ENCODE measurements around the gene CCM2.

Gene CCM2

DNA sequence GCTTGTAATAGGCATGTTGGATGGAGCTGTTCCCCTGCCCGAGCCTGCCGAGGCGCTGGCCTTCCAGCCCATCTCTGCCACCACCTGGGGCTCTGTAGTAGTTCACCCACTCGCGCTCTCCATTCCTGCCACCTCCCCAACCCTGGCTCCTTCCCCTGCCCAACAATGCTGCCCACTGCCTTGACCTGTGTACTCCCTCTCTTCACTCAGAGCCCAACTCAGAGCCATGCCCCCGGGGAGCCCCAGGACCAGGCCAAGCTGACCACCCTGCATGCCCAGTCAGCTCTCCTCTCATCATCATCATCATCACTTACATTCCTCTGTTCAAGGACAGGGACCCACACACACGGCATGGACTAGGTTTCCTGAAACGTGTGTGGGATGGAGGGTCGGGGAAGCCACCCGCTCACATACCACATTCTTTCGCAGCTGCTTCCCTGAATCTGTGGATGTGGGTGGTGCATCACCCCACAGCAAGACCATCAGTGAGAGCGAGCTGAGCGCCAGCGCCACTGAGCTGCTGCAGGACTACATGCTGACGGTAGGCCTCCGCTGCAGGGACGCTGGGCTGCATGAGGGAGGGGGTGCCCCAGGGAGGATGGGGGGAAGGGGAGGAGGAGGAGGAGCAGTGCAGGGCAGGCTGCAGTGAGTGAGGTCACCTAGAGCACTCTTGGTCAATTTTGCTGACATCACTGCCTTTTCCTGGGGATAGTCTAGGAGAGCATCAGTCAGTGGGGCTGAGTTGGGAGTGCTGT lies 73.2 kb downstream of the CCM2 start:
- Histone ChIP-seq H3K4me1 (ENCODE audit: control insufficient read depth, insufficient read depth, low read length, poor library complexity, severe bottlenecking) (no peaks in the 10 kb centered on the region), H3K27me3 (replicated peaks; ENCODE audit: control insufficient read depth, insufficient read depth, low read length, poor library complexity, severe bottlenecking) (no peaks in the 10 kb centered on the region)

DNA sequence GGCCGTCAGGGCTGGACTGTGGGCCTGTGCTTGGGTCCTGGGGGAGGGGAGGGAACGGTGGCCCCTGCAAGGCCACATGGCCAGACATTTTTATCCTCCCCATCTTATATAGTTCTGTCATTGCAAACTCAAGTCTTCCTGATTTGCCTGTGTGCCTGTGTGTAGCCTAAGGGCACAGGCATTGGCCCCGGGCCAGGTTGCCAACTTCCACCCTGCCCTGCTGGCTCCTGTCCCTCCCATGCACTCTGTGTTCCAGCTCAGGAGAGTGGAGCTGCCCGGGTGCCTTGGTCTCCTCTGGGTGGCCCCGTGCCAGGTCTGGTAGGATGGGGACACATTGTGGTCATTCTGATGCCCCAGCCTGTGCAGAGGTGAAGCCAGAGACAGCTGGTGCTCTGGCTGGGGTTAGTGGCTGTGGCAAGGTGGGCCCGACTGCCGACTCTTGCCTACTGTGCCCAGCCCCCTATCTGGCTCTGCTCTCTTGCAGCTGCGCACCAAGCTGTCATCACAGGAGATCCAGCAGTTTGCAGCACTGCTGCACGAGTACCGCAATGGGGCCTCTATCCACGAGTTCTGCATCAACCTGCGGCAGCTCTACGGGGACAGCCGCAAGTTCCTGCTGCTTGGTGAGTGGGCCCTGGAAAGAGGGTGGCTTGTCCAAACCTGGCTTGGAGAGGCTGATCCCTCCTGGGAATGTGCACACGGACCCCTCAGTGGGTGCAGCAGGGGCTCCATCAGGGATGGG lies 74.0 kb downstream of the CCM2 start:
- Histone ChIP-seq H3K4me1 (ENCODE audit: control insufficient read depth, insufficient read depth, low read length, poor library complexity, severe bottlenecking) (no peaks in the 10 kb centered on the region), H3K4me3 (ENCODE audit: insufficient read depth, low read depth, low read length, poor library complexity, severe bottlenecking) (no peak overlapping the region), H3K9me3 (ENCODE audit: control insufficient read depth, low read length) (no peaks in the 10 kb centered on the region), H3K36me3 (ENCODE audit: control insufficient read depth, insufficient read depth, low read length) (peaks cover 79% of the 10 kb centered on the region), H3K27ac (ENCODE audit: insufficient read depth, low read length, poor library complexity, severe bottlenecking) (no peak overlapping the region), H3K27me3 (replicated peaks; ENCODE audit: control insufficient read depth, insufficient read depth, low read length, poor library complexity, severe bottlenecking) (no peaks in the 10 kb centered on the region)
- DNase-seq, result no peak

More for the DNA sequence above, 73.2 kb downstream of the CCM2 start:
- Histone ChIP-seq H3K9me3 (ENCODE audit: control insufficient read depth, low read length) (no peaks in the 10 kb centered on the region), H3K36me3 (ENCODE audit: control insufficient read depth, insufficient read depth, low read length) (peaks cover 86% of the 10 kb centered on the region), H3K4me3 (ENCODE audit: insufficient read depth, low read depth, low read length, poor library complexity, severe bottlenecking) (no peak overlapping the region), H3K27ac (ENCODE audit: insufficient read depth, low read length, poor library complexity, severe bottlenecking) (no peak overlapping the region)
- no peak for DNase-seq

DNA sequence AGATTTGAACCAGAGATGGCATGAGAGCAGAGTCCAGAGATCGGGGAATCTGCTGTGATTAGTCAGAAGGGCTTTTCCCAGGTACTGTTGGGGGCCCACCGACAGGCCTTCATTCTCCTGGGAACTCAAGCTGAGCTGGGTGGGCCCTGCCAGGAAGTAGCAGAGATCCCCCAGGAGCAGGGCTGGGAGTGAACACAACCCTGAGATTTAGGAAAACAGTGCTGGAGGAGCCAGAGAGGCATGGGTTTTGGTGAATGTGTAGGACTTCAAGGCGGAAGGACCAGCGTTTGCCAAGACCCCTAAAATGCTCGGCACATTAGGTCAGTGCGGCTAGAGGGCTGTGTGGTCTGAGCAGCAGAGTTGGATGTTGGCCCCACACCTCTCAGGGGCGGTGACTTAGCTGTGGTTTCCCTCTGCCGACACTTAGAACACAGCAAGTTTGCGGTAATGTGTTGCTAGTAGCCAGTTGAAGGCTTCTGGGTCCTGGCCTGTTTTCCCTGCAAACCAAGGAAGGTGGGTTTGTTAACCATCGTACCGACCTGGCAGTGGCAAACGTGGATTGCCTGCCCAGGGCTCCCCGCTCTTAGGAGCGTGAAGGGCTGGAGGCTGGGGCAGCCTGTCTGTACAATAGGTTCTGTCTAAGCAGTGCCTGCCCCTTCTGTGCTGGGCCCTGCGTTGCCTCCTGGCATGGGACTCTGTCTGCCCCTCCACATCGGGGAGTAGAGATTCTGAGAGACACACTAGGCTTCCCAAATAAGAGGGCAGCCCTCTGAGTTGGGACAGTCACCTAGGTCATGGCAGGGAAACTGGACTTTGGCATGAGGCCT lies 74.7 kb downstream of the CCM2 start:
- no peaks in the 10 kb centered on the region for H3K9me3 ChIP-seq (ENCODE audit: control insufficient read depth, low read length)
- no peak overlapping the region for H3K4me3 ChIP-seq (ENCODE audit: insufficient read depth, low read depth, low read length, poor library complexity, severe bottlenecking)
- no peaks in the 10 kb centered on the region for H3K4me1 ChIP-seq (ENCODE audit: control insufficient read depth, insufficient read depth, low read length, poor library complexity, severe bottlenecking)
- DNase-seq, result no peak
- H3K36me3 ChIP-seq (ENCODE audit: control insufficient read depth, insufficient read depth, low read length), result peaks cover 71% of the 10 kb centered on the region
- H3K27ac ChIP-seq (ENCODE audit: insufficient read depth, low read length, poor library complexity, severe bottlenecking), result no peak overlapping the region
- no peaks in the 10 kb centered on the region for H3K27me3 ChIP-seq (replicated peaks; ENCODE audit: control insufficient read depth, insufficient read depth, low read length, poor library complexity, severe bottlenecking)

DNA sequence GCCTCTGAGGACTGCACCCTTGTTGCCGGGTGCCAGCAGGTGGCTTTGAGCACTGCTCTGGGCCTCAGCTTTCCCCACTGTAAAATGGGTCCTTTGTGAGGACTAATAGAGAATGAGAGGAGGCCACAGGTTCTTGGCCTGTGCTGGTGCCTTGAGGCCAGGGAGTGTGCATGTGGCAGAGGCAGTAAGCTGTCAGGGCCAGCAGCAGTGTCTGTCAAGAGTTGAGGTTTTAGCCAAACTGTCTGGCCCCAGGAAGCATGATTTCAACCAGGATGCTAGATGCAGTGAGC lies 75.3 kb downstream of the CCM2 start:
- no peak overlapping the region for H3K27ac ChIP-seq (ENCODE audit: insufficient read depth, low read length, poor library complexity, severe bottlenecking)
- H3K4me3 ChIP-seq (ENCODE audit: insufficient read depth, low read depth, low read length, poor library complexity, severe bottlenecking), result no peak overlapping the region
- no peaks in the 10 kb centered on the region for H3K4me1 ChIP-seq (ENCODE audit: control insufficient read depth, insufficient read depth, low read length, poor library complexity, severe bottlenecking)
- no peaks in the 10 kb centered on the region for H3K27me3 ChIP-seq (replicated peaks; ENCODE audit: control insufficient read depth, insufficient read depth, low read length, poor library complexity, severe bottlenecking)
- no peaks in the 10 kb centered on the region for H3K9me3 ChIP-seq (ENCODE audit: control insufficient read depth, low read length)
- no peak for DNase-seq
- peaks cover 65% of the 10 kb centered on the region for H3K36me3 ChIP-seq (ENCODE audit: control insufficient read depth, insufficient read depth, low read length)

DNA sequence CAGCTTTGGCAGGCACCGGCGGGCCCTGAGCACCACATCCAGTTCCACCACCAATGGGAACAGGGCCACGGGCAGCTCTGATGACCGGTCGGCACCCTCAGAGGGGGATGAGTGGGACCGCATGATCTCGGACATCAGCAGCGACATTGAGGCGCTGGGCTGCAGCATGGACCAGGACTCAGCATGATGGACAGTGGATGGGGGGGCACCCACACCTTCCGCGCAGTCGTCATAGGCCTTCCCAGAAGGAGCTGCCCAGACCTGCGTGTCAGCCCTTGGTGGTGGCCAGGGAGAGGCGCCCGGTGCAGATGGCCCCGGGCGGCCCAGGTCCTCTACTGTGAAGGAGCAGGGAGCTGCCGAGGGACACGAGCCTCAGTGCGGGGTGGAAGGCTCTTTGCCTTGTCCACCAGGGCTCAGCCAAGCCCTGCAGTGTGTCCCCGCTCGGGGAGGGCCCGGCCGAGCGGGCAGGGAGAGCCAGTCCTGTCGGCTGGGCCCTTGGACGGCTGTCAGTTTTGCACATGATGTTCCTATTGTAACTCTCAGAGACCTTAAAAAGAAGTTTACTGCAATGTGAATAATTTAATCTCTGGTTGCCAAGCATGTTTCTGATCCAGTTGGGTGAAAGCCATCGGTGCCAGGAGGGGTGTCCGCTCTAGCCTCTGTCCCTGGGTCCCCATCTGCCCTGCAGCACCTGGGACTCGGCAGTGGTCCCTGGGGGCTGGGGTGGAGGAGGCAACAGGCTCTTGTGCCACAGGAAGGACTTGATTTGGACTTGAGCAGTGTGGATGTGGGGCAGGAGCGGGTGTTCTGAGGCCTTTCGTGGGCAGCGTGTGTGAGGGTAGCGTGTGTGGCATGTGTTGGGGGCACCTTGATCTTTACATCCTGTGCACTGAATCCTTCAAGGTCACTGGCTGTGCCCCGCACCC lies 76.1 kb downstream of the CCM2 start:
- H3K36me3 ChIP-seq (ENCODE audit: control insufficient read depth, insufficient read depth, low read length), result peaks cover 57% of the 10 kb centered on the region
- no peak overlapping the region for H3K27ac ChIP-seq (ENCODE audit: insufficient read depth, low read length, poor library complexity, severe bottlenecking)
- H3K4me3 ChIP-seq (ENCODE audit: insufficient read depth, low read depth, low read length, poor library complexity, severe bottlenecking), result no peak overlapping the region
- H3K27me3 ChIP-seq (replicated peaks; ENCODE audit: control insufficient read depth, insufficient read depth, low read length, poor library complexity, severe bottlenecking), result no peaks in the 10 kb centered on the region
- no peaks in the 10 kb centered on the region for H3K4me1 ChIP-seq (ENCODE audit: control insufficient read depth, insufficient read depth, low read length, poor library complexity, severe bottlenecking)
- no peaks in the 10 kb centered on the region for H3K9me3 ChIP-seq (ENCODE audit: control insufficient read depth, low read length)
- DNase-seq, result no peak

DNA sequence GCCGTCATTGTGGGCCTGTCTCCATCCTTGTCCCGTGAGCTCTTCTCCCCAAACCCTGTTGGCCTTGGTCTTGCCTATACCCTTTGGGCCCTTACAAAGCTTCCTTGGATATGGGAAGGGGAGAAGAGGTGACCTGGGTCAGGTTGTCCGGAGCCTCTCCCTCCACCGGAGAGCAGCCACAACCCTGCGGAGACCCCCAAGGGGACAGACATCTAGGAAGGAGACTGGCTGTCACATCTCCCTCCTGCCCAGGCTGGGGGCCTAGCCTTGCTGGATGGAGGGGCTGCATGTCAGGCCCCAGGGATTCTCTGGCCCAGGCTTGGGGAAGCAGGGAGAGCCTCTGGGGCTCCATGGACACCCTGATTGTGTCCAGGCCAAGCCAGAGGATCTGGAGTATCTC lies 76.9 kb downstream of the CCM2 start:
- H3K36me3 ChIP-seq (ENCODE audit: control insufficient read depth, insufficient read depth, low read length), result peaks cover 49% of the 10 kb centered on the region
- H3K27ac ChIP-seq (ENCODE audit: insufficient read depth, low read length, poor library complexity, severe bottlenecking), result no peak overlapping the region
- no peak for DNase-seq
- no peaks in the 10 kb centered on the region for H3K9me3 ChIP-seq (ENCODE audit: control insufficient read depth, low read length)
- H3K27me3 ChIP-seq (replicated peaks; ENCODE audit: control insufficient read depth, insufficient read depth, low read length, poor library complexity, severe bottlenecking), result no peaks in the 10 kb centered on the region
- no peaks in the 10 kb centered on the region for H3K4me1 ChIP-seq (ENCODE audit: control insufficient read depth, insufficient read depth, low read length, poor library complexity, severe bottlenecking)
- H3K4me3 ChIP-seq (ENCODE audit: insufficient read depth, low read depth, low read length, poor library complexity, severe bottlenecking), result no peak overlapping the region

DNA sequence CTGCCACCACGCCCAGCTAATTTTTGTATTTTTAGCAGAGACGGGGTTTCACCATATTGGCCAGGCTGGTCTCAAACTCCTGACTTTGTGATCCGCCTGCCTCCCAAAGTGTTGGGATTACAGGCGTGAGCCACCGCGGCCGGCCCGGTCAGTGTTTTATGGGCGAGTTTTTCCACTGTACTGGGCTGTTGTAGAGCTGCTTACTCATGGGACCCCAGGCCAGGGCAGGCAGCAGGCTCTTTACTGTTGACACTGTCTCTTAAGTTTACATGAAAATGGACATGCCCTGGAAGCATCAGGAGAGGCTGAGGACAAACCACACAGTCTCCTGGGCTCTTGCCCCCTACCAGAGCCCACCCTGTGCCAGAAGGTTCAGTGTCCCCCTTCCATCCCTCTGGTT lies 77.6 kb downstream of the CCM2 start:
- peaks cover 43% of the 10 kb centered on the region for H3K36me3 ChIP-seq (ENCODE audit: control insufficient read depth, insufficient read depth, low read length)
- no peaks in the 10 kb centered on the region for H3K4me1 ChIP-seq (ENCODE audit: control insufficient read depth, insufficient read depth, low read length, poor library complexity, severe bottlenecking)
- no peak overlapping the region for H3K27ac ChIP-seq (ENCODE audit: insufficient read depth, low read length, poor library complexity, severe bottlenecking)
- no peaks in the 10 kb centered on the region for H3K9me3 ChIP-seq (ENCODE audit: control insufficient read depth, low read length)
- no peaks in the 10 kb centered on the region for H3K27me3 ChIP-seq (replicated peaks; ENCODE audit: control insufficient read depth, insufficient read depth, low read length, poor library complexity, severe bottlenecking)
- DNase-seq, result no peak
- H3K4me3 ChIP-seq (ENCODE audit: insufficient read depth, low read depth, low read length, poor library complexity, severe bottlenecking), result no peak overlapping the region

DNA sequence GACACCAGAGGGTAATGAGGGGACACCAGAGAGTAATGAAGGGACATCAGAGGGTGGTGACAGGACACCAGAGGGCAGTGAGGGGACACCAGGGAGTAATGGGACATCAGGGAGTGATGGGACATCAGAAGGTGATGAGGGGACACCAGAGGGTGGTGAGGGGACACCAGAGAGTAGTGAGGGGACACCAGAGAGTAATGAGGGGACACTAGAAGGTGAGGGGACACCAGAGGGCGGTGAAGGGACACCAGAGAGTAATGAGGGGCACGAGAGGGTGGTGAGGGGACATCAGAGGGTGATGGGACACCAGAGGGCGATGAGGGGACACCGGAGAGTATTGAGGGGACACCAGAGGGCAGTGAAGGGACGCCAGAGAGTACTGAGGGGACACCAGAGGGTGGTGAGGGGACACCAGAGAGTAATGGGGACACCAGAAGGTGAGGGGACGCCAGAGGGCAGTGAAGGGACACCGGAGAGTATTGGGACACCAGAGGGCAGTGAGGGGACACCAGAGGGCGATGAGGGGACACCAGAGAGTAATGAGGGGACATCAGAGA lies 78.2 kb downstream of the CCM2 start:
- DNase-seq, result no peak
- Histone ChIP-seq H3K9me3 (ENCODE audit: control insufficient read depth, low read length) (no peaks in the 10 kb centered on the region), H3K27ac (ENCODE audit: insufficient read depth, low read length, poor library complexity, severe bottlenecking) (no peak overlapping the region), H3K27me3 (replicated peaks; ENCODE audit: control insufficient read depth, insufficient read depth, low read length, poor library complexity, severe bottlenecking) (no peaks in the 10 kb centered on the region), H3K4me1 (ENCODE audit: control insufficient read depth, insufficient read depth, low read length, poor library complexity, severe bottlenecking) (no peaks in the 10 kb centered on the region), H3K36me3 (ENCODE audit: control insufficient read depth, insufficient read depth, low read length) (peaks cover 37% of the 10 kb centered on the region), H3K4me3 (ENCODE audit: insufficient read depth, low read depth, low read length, poor library complexity, severe bottlenecking) (no peak overlapping the region)

DNA sequence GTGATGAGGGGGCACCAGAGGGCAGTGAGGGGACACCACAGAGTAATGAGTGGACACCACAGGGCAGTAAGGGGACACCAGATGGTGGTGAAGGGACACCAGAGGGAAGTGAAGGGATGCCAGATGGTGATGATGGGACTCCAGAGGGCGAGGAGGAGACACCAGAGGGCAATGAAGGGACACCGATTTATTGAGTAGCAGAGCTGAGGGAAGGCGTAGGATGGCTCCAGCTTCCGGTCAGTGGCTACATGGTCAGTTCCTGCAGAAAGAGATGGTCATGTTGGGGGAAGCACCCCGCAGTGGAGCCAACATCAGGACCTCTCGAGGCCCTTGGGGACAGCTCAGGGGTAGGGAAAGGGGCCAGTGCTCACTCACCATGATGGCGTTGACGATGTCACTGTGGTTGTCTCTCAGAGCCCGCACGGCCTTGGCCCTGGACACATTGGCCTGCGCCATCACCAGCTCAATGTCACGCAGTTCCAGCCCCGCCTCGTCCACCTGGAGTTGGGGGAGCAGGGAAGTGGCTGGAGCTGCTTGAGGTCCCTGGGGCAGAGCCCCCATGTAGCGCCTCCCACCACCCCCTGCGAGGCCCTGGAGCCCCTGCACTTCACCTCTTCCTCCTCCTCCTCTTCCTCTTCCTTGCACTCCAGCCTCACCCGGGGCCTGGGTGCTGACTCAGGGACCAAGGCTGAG lies 80.4 kb downstream of the CCM2 start:
- DNase-seq, result no peak
- H3K27me3 ChIP-seq (replicated peaks; ENCODE audit: control insufficient read depth, insufficient read depth, low read length, poor library complexity, severe bottlenecking), result no peaks in the 10 kb centered on the region

More for the DNA sequence above, 80.4 kb downstream of the CCM2 start:
- Histone ChIP-seq H3K27ac (ENCODE audit: insufficient read depth, low read length, poor library complexity, severe bottlenecking) (no peak overlapping the region), H3K4me1 (ENCODE audit: control insufficient read depth, insufficient read depth, low read length, poor library complexity, severe bottlenecking) (no peaks in the 10 kb centered on the region), H3K4me3 (ENCODE audit: insufficient read depth, low read depth, low read length, poor library complexity, severe bottlenecking) (no peak overlapping the region), H3K36me3 (ENCODE audit: control insufficient read depth, insufficient read depth, low read length) (peaks cover 15% of the 10 kb centered on the region), H3K9me3 (ENCODE audit: control insufficient read depth, low read length) (no peaks in the 10 kb centered on the region)
